Hippocampal formation (tissue), 2 donors: Measurements from ENCODE around the gene FAM219B.
"Not testable (repeated sequence)": the region's sequence is repeated elsewhere in the genome, so short reads cannot be mapped to it uniquely, and the experiment has no call there.

Experiments
- DNase-seq, 2 donors: peaks; one replicate each; lab custom pipeline; 2025; lab: John Stamatoyannopoulos, UW

Gene FAM219B, protein sequence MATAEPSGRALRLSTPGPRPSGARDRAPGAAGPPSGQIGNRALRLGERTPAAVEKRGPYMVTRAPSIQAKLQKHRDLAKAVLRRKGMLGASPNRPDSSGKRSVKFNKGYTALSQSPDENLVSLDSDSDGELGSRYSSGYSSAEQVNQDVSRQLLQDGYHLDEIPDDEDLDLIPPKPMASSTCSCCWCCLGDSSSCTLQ

DNA sequence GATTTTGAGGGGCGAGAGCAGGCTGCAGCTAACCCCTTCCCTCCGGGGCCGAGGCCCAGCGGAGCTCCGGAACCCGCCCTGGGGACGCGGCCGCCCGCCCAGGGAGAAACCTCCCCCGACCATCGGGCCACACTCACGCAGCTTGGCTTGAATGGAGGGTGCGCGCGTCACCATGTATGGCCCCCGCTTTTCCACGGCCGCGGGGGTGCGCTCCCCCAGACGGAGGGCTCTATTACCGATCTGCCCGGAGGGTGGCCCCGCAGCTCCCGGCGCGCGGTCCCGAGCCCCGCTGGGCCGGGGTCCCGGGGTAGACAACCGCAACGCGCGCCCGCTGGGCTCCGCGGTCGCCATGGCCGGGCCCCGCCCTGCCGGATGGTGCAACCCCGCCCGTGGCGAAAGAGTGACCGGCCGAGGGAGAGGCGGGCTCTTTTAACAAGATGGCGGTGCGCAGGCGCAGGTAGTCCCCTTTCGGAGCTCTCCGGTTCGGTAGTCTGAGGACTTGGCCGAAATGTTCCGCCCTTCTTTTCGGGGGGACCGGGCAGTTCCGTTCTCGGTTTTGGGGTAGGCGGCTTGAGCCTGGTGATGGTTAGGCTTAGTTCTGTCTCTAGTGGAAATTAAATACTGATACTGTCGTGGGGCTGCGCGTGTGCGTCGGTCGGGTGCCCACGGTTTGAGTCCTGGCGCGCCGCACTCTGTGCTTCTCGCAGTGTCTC lies at the start of gene FAM219B:
FAM219B (minus strand) TSS at position 402 of the 713 bp plus-strand sequence; CDS start at position 351, 51 bp downstream.
- DNase-seq = peak; percentile 86 to 87

DNA sequence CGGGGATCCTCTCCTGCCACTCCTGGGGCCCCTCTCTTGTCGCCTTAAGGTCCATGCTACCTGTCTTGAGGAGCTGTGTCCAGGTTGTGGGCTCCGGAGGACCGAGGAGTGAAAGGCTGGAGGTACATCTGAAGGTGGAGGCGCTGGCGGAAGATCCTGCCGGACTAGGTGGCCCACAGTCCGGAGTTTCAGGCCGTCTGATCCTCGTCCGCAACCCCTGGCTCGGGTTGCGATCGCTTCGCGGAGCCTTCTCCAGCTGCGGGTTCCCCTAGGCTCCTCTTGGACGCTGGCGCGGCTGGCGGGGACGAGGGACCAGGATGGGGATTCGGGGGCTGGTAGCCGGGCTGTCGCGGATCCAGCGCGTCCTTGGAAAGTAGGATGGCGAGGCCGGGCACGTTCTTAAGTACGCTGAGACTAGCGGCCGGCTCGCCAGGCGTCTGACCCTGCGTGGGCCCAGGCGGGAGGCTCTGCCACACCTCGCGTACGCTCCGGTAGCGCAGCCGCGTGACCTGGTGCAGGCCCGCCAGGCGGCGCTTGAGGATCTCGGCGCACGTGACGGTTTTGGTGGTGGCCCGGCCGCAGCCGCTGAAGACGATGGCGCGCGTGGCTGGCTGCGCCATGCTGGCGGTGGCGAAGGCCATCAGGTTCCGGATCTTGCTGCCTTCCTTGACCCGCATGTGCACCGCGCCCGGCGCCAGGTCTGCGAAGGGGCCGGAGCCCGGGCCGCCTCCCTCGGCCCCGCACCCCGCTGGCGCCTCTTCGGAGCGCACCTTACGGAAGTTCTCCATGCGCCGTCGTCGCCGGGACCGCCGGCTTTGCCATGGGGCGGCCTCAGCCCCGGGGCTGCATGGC lies 49.4 kb upstream of the FAM219B start:
- DNase-seq = peak in 1 of 2 donors; percentile 28

DNA sequence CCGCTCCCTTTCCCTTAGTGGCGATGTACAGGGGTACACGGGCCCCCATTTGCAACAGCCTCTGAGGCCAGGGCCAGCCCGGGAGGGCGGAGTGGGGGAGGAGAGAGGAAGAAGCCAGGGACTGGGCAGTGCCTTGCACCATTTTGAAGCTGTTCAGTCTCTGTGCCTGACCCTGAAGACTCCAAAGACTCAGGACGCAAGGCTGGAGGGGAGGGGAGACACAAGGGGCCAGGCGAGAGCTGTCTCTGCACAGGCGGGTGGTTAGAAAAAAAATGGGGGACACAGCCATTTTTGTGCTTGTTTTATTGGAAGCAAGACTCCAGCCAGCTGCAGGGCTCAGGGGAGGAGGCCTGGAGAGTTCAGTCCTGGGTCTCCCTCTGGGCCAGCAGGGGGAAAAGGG lies 48.4 kb upstream of the FAM219B start:
- no peak for DNase-seq

DNA sequence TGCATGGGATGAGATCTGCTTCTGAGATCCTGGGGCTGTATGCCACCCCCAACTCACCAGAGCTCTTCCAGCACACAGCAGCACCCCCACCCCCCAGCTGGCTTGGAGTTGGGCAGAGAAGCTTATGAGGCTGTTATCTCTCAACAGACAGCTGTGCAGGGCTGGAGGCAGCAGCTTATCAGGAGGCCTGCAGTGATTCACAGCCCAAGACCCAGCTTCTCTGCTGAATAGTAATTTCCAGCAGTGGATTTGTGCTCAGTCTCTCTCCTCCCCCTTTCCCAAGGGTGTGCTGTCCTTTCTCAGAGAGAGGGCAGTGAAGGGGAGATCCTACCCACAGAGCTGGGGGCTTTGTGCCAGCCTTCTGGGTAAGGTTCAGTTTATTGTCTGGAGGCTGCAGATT lies 47.9 kb upstream of the FAM219B start:
- DNase-seq = no peak

DNA sequence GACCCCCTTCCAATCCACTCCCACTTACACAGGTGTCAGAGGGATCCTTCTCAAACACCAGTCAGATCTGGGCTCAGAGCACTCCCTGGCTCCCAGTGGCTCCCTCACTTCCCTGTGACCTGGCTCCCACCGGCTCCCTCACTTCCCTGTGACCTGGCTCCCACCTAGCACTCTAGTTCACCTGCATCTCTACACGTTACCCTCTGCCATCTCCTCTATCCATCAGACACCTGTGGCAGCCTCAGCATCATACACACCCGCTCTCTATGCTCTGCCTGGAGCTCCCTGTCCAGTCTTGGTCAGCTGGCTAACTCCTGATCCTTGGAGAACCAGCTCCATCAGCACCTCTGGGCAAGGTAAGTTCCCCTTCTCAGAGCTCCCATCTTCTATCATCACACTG lies 44.4 kb upstream of the FAM219B start:
- DNase-seq = no peak

DNA sequence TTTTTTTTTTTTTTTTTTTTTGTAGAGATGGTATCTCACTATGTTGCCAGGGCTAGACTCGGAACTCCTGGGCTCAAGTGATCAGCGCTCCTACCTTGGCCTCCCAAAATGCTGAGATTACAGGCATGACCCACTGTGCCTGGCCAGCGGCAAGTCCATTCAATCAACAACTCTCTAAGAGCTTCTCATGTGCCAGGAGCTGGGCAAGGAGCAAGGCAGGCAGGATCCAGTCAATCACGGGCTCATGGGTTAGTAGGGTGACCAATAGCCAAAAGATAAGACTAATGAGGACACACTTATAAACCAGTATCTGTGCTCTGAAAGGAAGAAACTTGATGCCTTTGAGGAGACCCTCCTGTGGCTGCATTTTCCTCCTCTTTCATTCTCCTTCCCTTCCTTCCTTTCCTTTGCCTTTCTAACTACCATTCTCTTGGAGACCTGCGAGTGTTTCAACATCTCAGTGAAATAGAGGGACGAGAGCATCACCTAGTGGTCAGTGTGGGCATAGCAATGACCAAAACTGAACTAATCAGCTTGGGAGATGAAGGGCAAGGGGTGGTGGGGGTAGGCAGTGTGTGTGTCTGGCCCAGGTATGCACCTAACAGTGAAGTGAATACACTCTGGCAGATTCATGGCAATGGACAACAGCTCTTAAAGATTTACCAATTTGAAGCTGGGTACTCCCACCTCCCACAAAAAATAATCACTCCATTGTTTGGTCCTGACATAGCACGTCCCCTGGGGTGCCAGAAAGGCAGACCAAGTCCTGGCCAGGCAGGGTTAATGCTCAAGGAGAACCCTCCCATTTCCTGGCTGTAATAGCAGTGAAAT lies 43.6 kb upstream of the FAM219B start:
- DNase-seq = peak; percentile 65 to 71

DNA sequence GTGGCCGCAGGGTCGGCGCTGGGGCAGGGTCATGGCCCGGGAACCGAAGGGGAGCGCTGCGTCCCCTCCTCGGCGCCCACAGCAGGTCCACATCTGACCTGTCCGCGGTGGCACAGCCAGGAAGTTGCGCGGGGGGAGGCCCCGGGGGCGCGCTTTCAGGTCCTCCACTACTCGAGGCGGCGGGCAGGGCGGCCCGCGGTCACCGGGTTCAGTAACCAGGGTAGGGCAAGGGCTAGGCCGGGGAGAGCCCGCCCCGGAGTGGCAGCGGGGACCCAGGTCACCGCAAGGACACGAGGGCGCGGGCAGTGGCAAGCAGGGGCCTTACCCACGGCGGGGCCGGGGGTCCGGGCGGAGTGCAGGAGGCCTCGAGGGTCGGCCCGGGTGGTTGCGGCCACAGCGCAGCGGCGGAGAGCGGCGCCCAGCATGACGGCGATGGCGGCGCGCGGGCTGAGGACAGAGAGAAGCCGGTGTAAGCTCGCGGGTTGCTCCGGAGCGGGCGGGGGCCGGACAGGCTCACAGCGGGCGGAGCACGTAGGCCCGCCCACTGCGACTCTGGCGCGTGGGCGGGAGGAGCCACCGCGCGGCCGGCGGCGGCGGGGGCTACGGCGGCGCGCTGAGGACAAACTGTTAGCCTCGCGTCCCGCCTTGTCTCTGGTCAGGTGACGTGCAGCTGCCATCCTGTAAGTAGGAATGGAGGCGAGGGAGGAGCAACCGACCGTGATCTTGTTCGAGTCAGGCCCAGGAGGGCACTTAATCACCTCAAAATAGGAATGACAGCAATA lies 31.1 kb upstream of the FAM219B start, which contains the start of gene COX5A:
COX5A (minus strand) TSS at position 484 of the 782 bp plus-strand sequence; CDS start at position 425, 59 bp downstream.
- peak; percentile 91 to 96 for DNase-seq

DNA sequence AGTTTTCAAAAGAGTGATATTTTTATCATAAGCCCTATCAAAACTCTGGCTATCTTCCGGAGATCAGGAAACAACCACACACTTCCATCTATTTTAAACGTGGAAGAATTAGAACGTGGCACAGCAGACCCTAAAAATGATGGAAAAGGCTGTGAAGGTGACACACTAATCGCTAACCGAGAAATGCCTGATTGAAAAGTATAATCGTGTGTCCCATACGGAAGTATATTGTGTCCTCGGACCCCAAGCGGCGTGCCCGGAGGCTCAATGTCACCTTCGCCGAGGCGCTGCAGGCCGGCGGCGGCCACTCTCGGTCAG lies 30.6 kb upstream of the FAM219B start:
- no peak for DNase-seq

DNA sequence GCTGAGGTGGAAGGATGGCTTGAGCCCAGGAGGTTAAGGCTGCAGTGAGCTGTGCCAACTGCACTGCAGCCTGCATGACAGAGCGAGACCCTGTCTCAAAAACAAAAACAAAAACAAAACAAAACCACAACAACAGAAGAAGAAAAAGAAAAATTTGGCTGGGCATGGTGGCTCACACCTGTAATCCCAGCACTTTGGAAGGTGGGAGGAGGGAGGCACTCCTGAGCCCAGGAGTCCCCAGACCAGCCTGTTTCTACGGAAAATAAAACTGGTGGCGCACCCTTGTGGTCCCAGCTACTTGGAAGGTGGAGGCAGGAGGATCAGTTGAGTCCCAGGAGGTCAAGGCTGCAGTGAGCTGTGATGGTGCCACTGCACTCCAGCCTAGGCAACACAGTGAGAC lies 28.5 kb upstream of the FAM219B start:
- DNase-seq = not testable (repeated sequence)

DNA sequence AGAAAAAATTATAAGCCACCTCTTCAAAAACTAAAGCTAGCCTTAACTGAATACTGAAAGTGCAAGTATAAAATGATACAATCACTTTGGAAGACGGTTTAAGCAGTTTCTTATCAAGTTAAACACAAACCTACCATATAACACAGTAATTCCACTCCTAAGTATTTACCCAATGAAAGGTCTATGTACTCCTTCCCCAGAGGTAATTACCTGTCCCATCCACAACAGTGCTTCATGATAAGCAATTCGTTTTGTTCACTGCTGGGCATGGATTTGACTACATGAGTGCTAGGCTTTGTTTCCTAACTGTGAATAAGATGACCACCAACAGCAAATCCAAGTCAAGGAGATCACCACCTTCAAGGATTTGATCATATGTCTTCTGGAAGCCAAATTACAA lies 26.9 kb upstream of the FAM219B start:
- no peak for DNase-seq

DNA sequence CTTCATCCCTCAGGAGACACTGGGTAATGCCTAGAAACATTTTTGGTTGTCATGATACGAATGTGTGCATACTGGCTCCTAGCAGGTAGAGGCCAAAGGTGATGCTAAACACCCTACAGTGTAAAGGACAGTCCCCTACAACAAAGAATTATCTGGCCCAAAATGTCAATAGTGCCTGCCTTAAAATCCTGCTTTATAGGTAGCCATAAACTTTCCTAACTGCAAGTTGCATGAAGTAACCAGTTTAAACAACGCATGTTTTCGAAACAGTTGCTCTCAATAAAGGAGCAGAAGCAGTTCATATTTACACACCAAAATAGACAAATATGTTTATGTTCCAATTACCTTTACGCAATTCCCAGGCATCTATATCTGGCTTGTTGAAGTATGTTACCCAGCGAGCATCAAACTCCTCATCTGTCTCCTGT lies 22.1 kb upstream of the FAM219B start:
- no peak for DNase-seq

DNA sequence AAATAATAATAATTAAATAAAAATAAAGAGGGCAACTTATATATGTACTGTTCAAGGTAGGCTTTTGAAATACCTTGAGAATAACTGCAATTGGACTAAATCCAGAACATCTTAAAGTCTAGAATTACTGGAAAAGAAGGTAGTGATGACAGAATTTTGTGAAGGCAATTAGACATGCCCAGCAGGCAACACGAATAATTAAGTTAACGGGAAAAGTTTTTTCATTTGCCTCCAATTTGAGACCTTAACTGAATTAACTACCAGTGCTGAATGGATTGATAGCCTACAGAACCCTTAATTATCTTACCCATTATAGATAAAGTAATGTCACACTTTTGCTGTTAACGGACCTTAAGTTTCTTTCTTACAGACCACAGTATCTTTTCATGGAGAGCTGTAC lies 17.9 kb upstream of the FAM219B start:
- DNase-seq = no peak

DNA sequence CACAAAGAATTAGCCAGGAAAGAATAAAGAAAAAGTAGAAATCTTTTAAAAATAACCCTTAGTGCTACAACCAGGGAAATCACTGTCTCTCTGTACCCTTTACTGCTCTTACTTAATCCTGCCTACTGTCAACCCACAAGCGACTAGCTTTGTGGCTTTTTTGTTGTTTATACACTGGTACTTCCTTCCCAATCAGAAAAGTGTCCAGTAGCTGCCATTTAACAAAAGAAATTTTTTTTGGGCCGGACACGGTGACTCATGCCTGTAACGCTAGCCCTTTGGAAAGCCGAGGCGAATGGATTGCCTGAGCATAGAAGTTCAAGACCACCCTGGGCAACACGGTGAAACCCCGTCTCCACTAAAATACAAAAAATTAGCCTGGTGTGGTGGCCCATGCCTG lies 13.8 kb upstream of the FAM219B start:
- DNase-seq = no peak

DNA sequence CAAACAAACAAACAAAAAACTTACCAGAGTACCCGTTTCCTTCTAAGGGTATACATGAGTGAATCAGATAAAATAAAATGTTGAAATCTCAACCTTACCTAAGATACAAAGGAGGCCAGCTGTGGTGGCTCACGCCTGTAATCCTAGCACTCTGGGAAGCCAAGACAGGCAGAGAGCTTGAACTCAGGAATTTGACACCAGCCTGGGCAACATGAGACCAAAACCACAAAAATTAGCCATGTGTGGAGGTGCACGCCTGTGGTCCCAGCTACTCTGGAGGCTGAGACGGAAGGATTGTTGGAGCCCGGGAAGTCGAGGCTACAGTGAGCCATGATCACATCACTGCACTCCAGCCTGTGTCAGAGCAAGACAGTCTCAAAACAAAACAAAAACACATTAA lies 11.0 kb upstream of the FAM219B start:
- no peak for DNase-seq

DNA sequence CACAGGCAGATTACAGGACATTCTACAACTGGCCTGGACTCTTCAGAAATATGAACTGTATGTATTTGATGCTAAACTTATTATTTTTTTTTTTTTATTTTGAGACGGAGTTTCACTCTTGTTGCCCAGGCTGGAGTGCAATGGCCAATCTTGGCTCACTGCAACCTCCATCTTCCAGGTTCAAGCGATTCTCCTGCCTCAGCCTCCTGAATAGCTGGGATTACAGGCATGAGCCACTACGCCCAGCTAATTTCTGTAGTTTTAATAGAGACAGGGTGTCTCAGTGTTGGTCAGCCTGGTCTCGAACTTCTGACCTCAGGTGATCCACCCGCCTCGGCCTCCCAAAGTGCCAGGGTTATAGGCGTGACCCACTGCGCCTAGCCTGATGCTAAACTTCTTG lies 7.1 kb upstream of the FAM219B start:
- not testable (repeated sequence) for DNase-seq

DNA sequence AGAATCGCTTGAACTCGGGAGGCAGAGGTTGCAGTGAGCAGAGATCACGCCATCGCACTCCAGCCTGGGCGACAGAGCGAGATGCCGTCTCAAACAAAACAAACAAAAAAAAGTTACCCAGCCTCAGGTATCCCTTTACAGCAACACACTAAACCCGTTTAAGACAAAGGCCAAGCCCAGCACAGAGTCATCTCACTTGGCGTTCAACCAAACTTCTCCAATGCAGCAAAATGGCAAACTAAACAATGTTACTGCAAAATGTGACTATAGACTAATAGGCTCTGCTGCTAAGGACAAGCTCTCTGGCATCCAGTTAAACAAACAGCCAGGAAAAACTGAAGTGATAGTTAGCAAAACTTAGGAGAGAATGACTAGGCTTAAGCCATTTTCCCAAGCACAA lies 6.4 kb upstream of the FAM219B start:
- DNase-seq = no peak

DNA sequence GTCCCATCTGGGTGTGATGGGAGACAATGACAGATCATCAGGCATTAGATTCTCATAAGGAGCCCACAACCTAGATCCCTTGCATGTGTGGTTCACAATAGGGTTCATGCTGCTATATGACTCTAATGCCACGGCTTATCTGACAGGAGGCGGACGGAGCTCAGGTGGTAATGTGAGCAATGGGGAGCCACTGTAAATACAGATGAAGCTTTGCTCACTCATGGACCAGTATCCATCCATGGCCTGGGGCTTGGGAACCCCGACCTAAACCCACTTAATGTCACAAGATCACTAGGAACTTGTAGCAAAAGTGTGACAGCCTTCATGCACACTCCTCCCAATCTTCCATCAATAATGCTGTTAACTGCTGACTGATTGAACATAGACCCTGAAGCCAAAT lies 2.0 kb upstream of the FAM219B start:
- DNase-seq = no peak

DNA sequence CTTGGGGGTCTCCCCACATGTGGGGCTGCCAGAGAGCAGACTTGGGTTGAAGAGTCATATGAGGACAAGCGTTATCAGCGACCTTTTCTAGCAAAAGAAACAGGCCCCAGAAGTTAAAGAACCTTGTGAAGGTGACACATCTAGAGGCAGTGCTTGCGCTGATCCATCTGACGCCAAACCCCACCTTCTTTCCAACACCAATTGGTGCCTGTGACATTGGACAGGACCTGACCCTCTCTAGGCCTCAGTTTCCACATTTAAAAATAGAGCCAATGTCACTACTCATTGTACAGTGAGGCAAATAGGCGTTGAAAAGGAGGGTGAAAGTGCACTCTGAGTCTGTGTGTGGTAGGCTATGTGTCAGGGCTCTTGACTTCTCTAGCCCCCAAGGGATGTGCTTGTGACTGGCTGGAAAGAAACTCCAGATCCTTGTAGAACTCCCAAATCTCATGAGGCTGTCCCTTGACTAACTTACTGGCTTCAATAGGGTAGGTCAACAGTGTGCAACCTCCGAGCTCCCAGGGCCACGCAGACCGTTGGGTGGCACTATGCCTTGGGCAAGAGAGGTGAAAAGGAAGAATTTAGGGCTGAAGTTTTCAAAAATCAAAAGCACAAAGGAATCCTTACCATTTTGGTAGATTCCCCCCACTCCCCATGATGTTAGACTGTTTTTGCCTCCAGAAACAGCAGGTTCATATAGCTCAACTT lies 666 bp upstream of the FAM219B start:
- DNase-seq = no peak

DNA sequence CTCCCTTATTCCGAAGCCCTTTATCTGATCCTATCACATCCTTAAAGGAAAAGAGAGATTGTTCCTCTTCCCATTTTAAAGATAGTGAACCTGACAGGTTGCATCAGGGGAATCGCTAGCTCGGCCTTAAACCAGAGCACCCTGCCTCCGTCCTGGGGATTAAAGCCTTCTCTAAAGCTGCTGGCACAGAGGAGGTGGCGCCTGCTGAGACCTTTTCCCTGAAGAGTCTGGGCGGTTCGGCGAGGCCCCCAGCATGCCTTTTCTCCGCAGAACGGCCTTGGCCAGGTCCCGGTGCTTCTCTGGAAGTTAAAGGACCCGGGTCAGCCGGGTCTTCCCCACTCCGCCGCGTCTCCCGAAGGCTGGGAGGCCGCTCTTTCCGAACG lies 593 bp downstream of the FAM219B start:
- peak in 1 of 2 donors; percentile 44 for DNase-seq

DNA sequence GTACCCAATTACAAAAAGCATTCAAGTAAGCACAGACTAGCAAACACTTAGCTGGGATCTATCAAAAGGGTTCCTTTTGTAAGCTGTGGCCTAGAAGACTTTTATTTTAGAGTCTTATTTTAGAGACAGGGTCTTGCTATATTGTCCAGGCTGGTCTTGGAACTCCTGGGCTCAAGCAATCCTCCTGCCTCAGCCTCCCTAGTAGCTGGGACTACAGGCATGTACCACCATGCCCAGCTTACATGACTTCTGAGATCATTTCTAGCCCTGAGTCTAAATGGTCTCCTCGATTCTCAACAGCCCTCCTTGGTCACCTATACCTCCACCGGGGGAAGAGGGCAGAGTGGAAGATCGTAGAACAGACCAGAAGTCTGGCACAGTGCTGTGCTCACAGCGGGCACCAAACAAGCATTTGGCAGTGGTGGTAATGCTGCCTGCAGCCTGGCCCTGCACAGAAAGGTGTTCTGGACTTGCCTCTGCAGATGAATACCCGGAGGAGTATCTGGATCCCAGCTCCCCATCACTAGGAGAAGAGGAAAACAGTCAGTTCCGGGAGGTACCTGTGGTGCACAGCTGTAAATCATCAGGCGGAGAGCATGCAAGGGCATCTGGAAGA lies 2.4 kb downstream of the FAM219B start:
- DNase-seq = no peak
